HG02852 (cell line): ENCODE data around the gene HLA-DMA.

Experiments used
- ATAC-seq: cut with Tn5 transposase; IDR thresholded peaks from one replicate; pipeline ENCODE4 v1.9.1; 2021; ENCODE audit warnings: mild to moderate bottlenecking, moderate library complexity; ENCODE audit not compliant: unreplicated experiment

Gene HLA-DMA

GRCh38 chr6:32933661-32934085, 19.2 kb downstream of the HLA-DMA start:
- ATAC-seq, result no peak

- no peak for ATAC-seq
Measured at GRCh38 chr6:32932132-32932868, 20.6 kb downstream of the HLA-DMA start.

DNA sequence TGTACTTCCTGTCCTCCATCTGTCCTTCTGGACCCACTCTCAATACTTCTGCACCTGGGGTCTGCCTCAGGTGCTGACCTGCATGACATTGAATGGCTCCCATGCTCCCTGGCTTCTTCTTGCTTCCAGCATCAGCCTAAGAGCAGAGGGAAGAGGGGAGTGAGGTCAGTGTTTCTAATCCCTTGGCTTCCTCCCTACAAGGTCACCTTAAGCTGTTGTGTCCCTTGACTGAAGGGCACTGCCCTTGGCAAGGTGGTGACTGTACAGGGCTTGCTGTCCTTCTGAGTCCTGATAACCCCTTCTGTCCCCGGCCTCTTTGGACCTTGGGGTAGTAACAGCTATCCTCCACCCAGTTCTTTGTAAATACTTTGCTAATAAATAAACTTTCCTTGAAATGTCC, 21.7 kb downstream of the HLA-DMA start:
- ATAC-seq, result no peak

DNA sequence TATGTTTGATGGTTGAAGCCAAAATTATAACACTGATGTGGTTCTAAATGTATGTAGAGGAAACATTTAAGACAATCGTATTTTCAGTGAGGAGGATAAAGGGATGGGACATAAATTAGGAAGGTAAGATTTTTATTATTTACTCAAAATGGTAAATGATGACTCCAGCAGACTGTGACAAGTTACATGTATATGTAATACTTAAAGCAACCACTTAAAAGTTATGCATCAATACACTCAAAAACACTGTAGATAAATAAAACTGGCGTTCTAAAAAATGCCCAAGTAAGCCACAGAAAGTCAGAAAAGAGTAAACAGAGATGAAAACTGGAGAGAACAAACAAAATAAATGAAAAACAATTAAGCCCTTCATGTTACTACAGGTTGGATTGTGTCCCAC, 30.8 kb downstream of the HLA-DMA start:
- no peak for ATAC-seq

GRCh38 chr6:32920715-32921114, 32.2 kb downstream of the HLA-DMA start:
- no peak for ATAC-seq

DNA sequence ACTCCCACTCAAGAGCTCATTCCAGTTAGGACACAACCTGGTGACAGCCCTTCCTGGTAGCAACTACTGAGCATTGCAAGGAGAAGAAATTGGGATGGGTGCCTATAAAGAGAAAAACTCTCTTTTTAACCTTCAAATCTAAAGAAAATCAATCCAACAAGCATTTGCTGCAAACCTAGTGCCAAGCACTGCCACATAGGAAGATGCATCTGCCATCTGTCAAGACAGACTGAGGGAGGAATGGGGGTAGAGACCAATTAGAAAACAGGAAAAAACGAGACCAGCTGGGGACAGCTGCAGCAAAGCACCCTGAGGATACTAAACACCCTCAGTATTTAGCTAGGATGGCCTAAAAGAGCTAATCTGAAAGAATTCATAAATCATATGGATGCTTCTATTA, 39.9 kb downstream of the HLA-DMA start:
- no peak for ATAC-seq

- ATAC-seq, result no peak
Measured at GRCh38 chr6:32908897-32909296, 44.0 kb downstream of the HLA-DMA start.

- no peak for ATAC-seq
Measured at GRCh38 chr6:32906539-32906938, 46.4 kb downstream of the HLA-DMA start.

GRCh38 chr6:32905078-32905477, 47.8 kb downstream of the HLA-DMA start:
- no peak for ATAC-seq

DNA sequence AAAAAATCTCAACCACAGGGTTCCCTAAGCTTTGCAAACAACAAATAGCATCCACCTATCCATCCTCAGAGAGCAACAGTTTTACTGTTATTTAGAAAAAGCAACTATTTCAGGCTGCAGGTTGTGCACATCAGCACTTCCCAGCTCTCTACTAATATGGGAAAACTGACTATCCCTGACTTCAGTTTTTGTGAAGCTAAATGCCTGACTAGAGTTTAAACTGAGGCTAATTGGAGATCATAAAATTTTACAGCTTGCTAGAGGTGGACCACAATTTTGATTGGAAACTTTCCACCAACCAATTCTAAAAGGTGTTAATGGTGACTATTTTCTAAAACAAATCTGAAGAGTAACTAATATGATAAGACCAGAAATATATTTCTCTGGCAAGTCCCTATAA, 48.9 kb downstream of the HLA-DMA start:
- ATAC-seq, result no peak
